ENCODE results near the gene MED12L. TPM values are rescaled to one million over a fixed set of nuclear protein-coding genes. Genes with fewer than 3 reads are reported as not detected.

MED12L gene
- total RNA-seq, 1 experiment from 2014 or later, result 3.0 TPM

DNA sequence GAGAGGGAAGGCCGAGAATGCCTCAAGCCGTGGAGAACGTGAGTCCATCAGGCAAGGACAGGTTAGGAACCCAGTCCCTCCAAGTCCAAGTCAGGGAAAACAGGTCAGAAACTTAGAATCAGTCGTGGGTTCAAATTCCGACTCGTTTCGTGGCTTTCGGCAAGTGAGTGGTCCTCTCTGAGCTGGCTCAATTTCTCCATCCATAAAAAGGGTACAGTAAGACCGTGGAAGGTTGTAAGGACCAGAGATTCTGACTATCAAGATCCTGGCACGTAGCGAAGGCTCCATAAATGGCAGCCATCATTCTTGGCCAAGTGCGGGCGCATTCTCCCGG, 604 bp upstream of the MED12L start:
- H3K9me2 ChIP-seq (ENCODE audit: insufficient read depth), result no peaks in the 10 kb centered on the region
- intact Hi-C loops (cut with micrococcal nuclease; ENCODE audit: unreplicated experiment), result loop anchor here (10.0 kb wide), 1 partner anchor 320 kb away; the partner anchor contains the start of gene SIAH2
- H3K79me2 ChIP-seq (ENCODE audit: low read depth), result no peaks in the 10 kb centered on the region
- peak overlapping the region; percentile 98 for H2AFZ ChIP-seq
- peak overlapping the region; percentile 73 for H3K4me2 ChIP-seq
- no peaks in the 10 kb centered on the region for H4K20me1 ChIP-seq (ENCODE audit: insufficient read depth)
- TF ChIP-seq EZH2 (IDR thresholded peaks at IDR 0.05; ENCODE audit: low read depth), result no peak
- TF ChIP-seq, protein P1, sequence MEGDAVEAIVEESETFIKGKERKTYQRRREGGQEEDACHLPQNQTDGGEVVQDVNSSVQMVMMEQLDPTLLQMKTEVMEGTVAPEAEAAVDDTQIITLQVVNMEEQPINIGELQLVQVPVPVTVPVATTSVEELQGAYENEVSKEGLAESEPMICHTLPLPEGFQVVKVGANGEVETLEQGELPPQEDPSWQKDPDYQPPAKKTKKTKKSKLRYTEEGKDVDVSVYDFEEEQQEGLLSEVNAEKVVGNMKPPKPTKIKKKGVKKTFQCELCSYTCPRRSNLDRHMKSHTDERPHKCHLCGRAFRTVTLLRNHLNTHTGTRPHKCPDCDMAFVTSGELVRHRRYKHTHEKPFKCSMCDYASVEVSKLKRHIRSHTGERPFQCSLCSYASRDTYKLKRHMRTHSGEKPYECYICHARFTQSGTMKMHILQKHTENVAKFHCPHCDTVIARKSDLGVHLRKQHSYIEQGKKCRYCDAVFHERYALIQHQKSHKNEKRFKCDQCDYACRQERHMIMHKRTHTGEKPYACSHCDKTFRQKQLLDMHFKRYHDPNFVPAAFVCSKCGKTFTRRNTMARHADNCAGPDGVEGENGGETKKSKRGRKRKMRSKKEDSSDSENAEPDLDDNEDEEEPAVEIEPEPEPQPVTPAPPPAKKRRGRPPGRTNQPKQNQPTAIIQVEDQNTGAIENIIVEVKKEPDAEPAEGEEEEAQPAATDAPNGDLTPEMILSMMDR (conservative IDR thresholded peaks at IDR 0.05), result no peak
- CTCF ChIA-PET, result no interaction called here
- H3K27me3 ChIP-seq (ENCODE audit: insufficient read depth, low read depth), result no peaks in the 10 kb centered on the region
- no peaks in the 10 kb centered on the region for H3K36me3 ChIP-seq (ENCODE audit: low read depth)
- POLR2A ChIA-PET (ENCODE audit: unreplicated experiment), result no interaction called here
- H3K4me3 ChIP-seq, result peak overlapping the region; percentile 74
- H3K9me3 ChIP-seq (ENCODE audit: insufficient read depth, low read depth), result no peaks in the 10 kb centered on the region
- no peak overlapping the region for H3K27ac ChIP-seq
- BruUV-seq (replicated peaks), result no TSS peak
- no peaks in the 10 kb centered on the region for H3F3A ChIP-seq (ENCODE audit: insufficient read depth, low read depth)
- H3K4me1 ChIP-seq (replicated peaks; ENCODE audit: insufficient read depth), result no peaks in the 10 kb centered on the region
- no peak for DNase-seq

DNA sequence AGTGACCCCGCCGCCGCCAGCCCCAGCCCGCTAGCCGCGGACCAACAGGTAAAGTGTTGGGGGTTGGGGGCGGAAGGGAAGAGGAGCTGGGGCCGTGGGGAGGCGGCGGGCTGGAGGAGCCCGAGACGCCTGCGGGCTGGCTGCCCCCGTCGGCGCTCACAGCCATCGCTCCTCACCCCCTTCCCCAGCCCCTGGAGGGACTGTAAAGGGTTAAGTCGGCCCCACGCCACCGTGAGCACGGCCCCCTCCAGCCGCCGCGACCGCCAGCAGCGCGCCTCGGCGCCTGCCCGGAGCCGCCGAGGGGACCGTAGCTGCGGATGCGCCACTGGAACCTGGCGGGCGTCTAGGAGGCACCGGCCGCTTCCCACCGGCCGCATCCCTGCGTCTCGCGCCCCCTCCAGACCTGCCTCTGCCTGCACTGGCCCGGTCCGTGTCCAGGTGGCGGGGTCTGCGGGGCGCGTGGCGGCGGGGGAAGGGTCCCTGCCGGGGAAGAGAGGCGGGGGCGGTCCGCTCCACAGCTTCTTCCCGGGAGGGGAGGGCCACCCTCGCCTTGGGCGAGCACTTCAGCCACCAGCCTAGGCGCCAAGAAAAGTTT, 522 bp downstream of the MED12L start:
- CTCF ChIA-PET, result interaction anchor here (0.6 to 0.7 kb wide), 7 partner anchors 9 to 1064 kb away, joined by 3 to 7 read pairs (median 5); no protein-coding TSS in a partner anchor
- H3K27me3 ChIP-seq (ENCODE audit: insufficient read depth, low read depth), result no peaks in the 10 kb centered on the region

DNA sequence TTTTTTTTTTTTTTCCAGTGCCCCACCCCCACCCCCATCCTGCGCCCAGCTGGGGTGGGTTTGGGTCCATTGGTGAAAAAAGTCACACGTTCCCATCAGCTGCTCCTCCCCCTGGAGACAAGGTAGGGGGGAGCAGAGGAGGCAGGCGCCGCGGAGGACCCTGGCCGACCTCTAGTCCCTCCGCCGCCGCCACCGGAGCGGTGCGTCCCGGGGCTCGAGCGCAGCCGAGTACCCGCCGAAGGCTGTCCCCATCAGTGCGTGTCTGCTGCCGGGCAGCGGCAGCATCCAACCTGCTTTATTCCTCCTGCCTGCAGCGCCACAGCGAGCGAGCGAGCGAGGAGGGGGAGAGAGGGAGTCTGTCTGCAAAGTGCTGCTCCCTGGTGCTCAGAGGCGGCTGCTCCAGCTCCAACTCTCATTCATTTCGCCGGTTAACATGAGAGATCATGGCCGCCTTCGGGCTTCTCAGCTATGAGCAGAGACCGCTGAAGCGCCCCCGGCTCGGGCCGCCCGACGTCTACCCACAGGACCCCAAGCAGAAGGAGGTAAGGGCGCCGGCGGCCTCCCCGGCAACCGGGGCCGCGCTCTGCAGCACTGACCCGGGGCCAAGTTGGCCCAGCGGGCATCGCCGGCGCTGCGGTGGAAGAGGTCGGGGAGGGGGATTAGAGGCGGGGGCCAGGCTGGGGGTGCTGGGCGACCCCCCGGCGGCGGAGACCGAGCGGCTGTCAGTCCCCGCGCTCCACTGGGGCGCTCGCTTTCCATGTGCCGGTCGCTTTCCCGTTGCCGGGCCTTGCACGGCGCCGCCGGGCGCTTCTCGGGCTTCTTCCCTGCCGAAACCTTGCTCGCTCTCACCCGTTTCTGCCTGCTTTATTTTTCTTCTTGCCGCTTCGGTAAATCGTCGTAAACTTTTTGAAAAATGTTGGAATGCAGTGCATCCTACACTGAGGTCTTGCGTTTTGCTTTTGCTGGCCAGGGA, 1.3 kb downstream of the MED12L start:
- Histone ChIP-seq H3K36me3 (ENCODE audit: low read depth) (no peaks in the 10 kb centered on the region), H3F3A (ENCODE audit: insufficient read depth, low read depth) (no peaks in the 10 kb centered on the region), H3K4me2 (peak overlapping the region; percentile 73), H2AFZ (peak overlapping the region; percentile 98), H3K27me3 (ENCODE audit: insufficient read depth, low read depth) (no peaks in the 10 kb centered on the region), H4K20me1 (ENCODE audit: insufficient read depth) (no peaks in the 10 kb centered on the region), H3K4me3 (peak overlapping the region; percentile 74), H3K4me1 (replicated peaks; ENCODE audit: insufficient read depth) (no peaks in the 10 kb centered on the region), H3K9me3 (ENCODE audit: insufficient read depth, low read depth) (no peaks in the 10 kb centered on the region), H3K9me2 (ENCODE audit: insufficient read depth) (no peaks in the 10 kb centered on the region), H3K79me2 (ENCODE audit: low read depth) (no peaks in the 10 kb centered on the region), H3K27ac (no peak overlapping the region)
- TF ChIP-seq, protein P1 (conservative IDR thresholded peaks at IDR 0.05), result 0 out of 2 replicates have a peak, but pooled peaks have one; percentile 28
- TF ChIP-seq EZH2 (IDR thresholded peaks at IDR 0.05; ENCODE audit: low read depth), result no peak
- CTCF ChIA-PET, result interaction anchor here (0.6 to 0.7 kb wide), 4 partner anchors 8 to 146 kb away, joined by 4 to 7 read pairs (median 5); no protein-coding TSS in a partner anchor
- POLR2A ChIA-PET (ENCODE audit: unreplicated experiment), result interaction anchor here (0.5 kb wide), 1 partner anchor 95 kb away, joined by 18 read pairs; no protein-coding TSS in a partner anchor
- peak; percentile 62 to 73 for DNase-seq
- no TSS peak for BruUV-seq (replicated peaks)
- intact Hi-C loops (cut with micrococcal nuclease; ENCODE audit: unreplicated experiment), result loop anchor here (1.0 to 10.0 kb wide), 3 partner anchors 60 to 322 kb away; partner anchors contain the start of gene SIAH2

More for the DNA sequence above, 522 bp downstream of the MED12L start:
- H3K4me3 ChIP-seq, result peak overlapping the region; percentile 74
- H3F3A ChIP-seq (ENCODE audit: insufficient read depth, low read depth), result no peaks in the 10 kb centered on the region
- peak overlapping the region; percentile 73 for H3K4me2 ChIP-seq
- no peak overlapping the region for H3K27ac ChIP-seq
- peak in 1 of 2 experiments; percentile 38 for DNase-seq
- no peaks in the 10 kb centered on the region for H3K9me3 ChIP-seq (ENCODE audit: insufficient read depth, low read depth)
- no TSS peak for BruUV-seq (replicated peaks)
- no peaks in the 10 kb centered on the region for H3K9me2 ChIP-seq (ENCODE audit: insufficient read depth)
- no peaks in the 10 kb centered on the region for H4K20me1 ChIP-seq (ENCODE audit: insufficient read depth)
- POLR2A ChIA-PET (ENCODE audit: unreplicated experiment), result no interaction called here
- TF ChIP-seq, protein P1 (conservative IDR thresholded peaks at IDR 0.05), result no peak
- TF ChIP-seq EZH2 (IDR thresholded peaks at IDR 0.05; ENCODE audit: low read depth), result no peak
- peak overlapping the region; percentile 98 for H2AFZ ChIP-seq
- no peaks in the 10 kb centered on the region for H3K79me2 ChIP-seq (ENCODE audit: low read depth)
- no peaks in the 10 kb centered on the region for H3K36me3 ChIP-seq (ENCODE audit: low read depth)
- intact Hi-C loops (cut with micrococcal nuclease; ENCODE audit: unreplicated experiment), result loop anchor here (1.0 to 10.0 kb wide), 3 partner anchors 60 to 321 kb away; partner anchors contain the start of gene SIAH2
- no peaks in the 10 kb centered on the region for H3K4me1 ChIP-seq (replicated peaks; ENCODE audit: insufficient read depth)
